IgD-negative memory B cell (primary cell): ENCODE results near the gene CDC6. TPM values are rescaled to one million over a fixed set of nuclear protein-coding genes. Genes with fewer than 3 reads are reported as not detected.

Experiments used
- H3K27ac Mint-ChIP-seq, 3 donors: one replicate each; pipeline ENCODE4 v1.8.0; 2020 to 2022; ENCODE audit warnings: mild to moderate bottlenecking in 3 of 3, mixed read lengths in 3 of 3, moderate library complexity in 1 of 3
- H3K27me3 Mint-ChIP-seq: one replicate; pipeline ENCODE4 v1.8.0; 2021; ENCODE audit warnings: mixed read lengths
- H3K36me3 Mint-ChIP-seq: one replicate; pipeline ENCODE4 v1.8.0; 2020; ENCODE audit warnings: mild to moderate bottlenecking, mixed read lengths
- H3K4me1 Mint-ChIP-seq, 3 donors: one replicate each; pipeline ENCODE4 v1.8.0; 2020 to 2022; ENCODE audit warnings: mixed read lengths in 3 of 3, mild to moderate bottlenecking in 1 of 3
- H3K4me3 Mint-ChIP-seq, 4 donors: one replicate each; pipeline ENCODE4 v1.8.0; 2020 to 2022; ENCODE audit warnings: mild to moderate bottlenecking in 4 of 4, mixed read lengths in 4 of 4, moderate library complexity in 3 of 4
- H3K9me3 Mint-ChIP-seq, 3 donors: one replicate each; pipeline ENCODE4 v1.8.0; 2020 to 2021; ENCODE audit warnings: mixed read lengths in 3 of 3, mild to moderate bottlenecking in 1 of 3
- polyA plus RNA-seq: library from polyadenylated mRNA; unstranded; fragments of 300-500 nt; fragmentation: Illumina TruSeq; gene quantifications from one replicate; pipeline ENCODE4 v1.2.3, GENCODE V29; 2021

The CDC6 gene
- polyA plus RNA-seq, 1 donor from 2014 or later: 0.93 TPM

GRCh38 chr17:40320756-40321523, 33.3 kb downstream of the CDC6 start:
- peak overlapping the region; percentile 99 to 100 (median 100) for H3K27ac Mint-ChIP-seq
- peaks cover 52 to 55% (median 53%) of the 10 kb centered on the region in 3 donors for H3K4me1 Mint-ChIP-seq
- H3K9me3 Mint-ChIP-seq: peaks cover 0 to 2% (median 0%) of the 10 kb centered on the region in 3 donors
- peaks cover 1% of the 10 kb centered on the region for H3K36me3 Mint-ChIP-seq
- H3K4me3 Mint-ChIP-seq: peak overlapping the region; percentile 95 to 97 (median 95)
- peaks cover 6% of the 10 kb centered on the region for H3K27me3 Mint-ChIP-seq

DNA sequence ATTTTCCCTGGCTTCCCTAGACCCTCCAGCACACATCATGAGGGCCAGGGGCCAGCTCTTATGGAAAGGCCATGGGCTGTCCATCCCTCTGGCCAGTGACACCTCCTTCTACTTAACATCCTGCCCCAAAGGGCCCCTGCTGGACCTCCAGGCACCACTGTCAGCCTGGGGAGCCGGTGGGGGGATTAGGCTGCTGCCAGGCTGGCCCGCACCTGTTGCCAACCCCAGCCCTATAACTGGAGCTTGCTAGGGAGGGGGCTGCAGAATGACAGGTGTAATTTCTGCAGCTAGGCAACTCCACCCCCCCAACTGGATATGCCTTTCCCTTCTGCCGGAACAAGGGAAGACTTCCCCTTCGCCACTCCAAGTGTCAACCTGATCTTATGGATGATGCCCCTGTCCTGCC, 33.8 kb downstream of the CDC6 start:
- peaks cover 4% of the 10 kb centered on the region for H3K27me3 Mint-ChIP-seq
- peaks cover 55 to 61% (median 58%) of the 10 kb centered on the region in 3 donors for H3K4me1 Mint-ChIP-seq
- peaks cover 0 to 2% (median 0%) of the 10 kb centered on the region in 3 donors for H3K9me3 Mint-ChIP-seq
- peak overlapping the region; percentile 95 to 97 (median 95) for H3K4me3 Mint-ChIP-seq
- peaks cover 1% of the 10 kb centered on the region for H3K36me3 Mint-ChIP-seq
- peak overlapping the region; percentile 99 to 100 (median 100) for H3K27ac Mint-ChIP-seq

DNA sequence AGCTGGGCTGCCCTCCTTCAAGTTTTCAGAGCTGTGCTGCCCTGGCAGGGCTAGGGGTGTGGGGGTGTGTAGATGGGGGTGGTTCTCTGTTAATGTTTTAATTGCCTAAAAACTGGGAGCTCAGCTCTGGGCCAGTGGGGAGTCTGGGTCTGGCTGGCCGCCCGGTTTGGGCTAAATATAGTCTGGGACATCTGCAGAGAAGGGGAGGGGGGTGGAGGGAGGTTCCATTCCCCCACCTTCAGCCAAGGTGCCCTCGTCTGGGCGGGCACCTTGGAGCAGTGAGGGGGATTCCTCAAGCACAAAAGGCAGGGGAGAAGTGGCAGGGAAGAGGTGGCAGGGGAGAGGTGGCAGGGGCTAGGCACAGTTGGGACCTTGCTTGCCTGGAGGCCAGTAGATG, 34.3 kb downstream of the CDC6 start:
- Mint-ChIP-seq H3K9me3 (peaks cover 0 to 2% (median 0%) of the 10 kb centered on the region in 3 donors), H3K4me1 (peaks cover 57 to 64% (median 59%) of the 10 kb centered on the region in 3 donors), H3K4me3 (peak overlapping the region; percentile 95 to 97 (median 95)), H3K36me3 (peaks cover 1% of the 10 kb centered on the region), H3K27ac (peak overlapping the region; percentile 99 to 100 (median 100)), H3K27me3 (peaks cover 4% of the 10 kb centered on the region)

DNA sequence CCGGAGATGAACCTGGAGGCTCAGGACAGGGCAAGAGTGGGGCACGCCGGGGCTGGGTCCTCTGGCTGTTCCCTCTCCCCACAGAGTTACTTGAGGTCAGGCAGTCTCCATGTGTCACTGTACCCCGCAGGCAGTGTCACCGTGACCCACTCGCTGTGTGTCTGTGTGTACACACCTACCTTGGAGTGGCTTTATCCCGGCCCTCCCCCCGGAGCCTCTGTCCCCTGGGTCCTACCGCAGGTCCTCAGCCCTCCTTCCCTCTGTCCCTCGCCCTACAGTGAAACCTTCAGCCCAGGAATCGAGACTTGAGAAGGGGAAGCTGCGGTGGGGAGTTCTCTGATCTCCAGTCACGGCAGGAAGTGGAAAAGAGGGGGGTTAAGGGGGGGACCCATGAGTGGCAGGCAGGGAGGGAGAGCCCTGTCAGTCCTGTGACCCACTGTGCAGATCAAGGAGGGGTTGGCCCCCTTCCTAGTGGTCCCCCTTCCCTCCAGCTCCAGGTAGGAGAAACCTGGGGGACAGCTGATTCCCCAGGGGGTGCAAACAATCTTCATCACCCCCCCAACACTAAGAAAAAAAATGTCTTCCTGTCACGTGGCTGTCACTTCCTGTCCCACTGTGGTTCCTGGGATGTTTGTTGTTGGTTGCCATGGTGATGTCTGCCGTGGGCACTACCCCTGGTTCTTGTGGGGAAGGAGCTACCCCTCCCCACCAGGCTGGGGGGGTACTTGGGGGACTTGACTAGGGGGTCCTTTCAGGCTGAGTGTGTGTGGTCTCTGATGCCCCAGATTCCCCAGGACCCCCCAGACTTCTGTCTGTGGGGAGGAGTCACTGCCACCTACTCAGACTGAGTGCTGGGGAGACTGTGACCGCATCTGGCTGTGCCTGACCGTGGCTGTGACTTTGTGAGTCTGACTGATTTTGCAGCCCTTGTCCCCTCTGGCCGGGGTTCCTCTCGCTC, 35.0 kb downstream of the CDC6 start:
- Mint-ChIP-seq H3K4me3 (peak overlapping the region; percentile 95 to 97 (median 95)), H3K36me3 (peaks cover 1% of the 10 kb centered on the region), H3K27ac (peak overlapping the region; percentile 99 to 100 (median 100))

GRCh38 chr17:40323391-40324381, 36.0 kb downstream of the CDC6 start:
- peaks cover 0 to 2% (median 0%) of the 10 kb centered on the region in 3 donors for H3K9me3 Mint-ChIP-seq
- peak overlapping the region; percentile 99 to 100 (median 100) for H3K27ac Mint-ChIP-seq
- peaks cover 55 to 63% (median 61%) of the 10 kb centered on the region in 3 donors for H3K4me1 Mint-ChIP-seq
- peaks cover 4% of the 10 kb centered on the region for H3K27me3 Mint-ChIP-seq
- peaks cover 1% of the 10 kb centered on the region for H3K36me3 Mint-ChIP-seq
- H3K4me3 Mint-ChIP-seq: peak overlapping the region; percentile 95 to 97 (median 95)

More for the DNA sequence above, 35.0 kb downstream of the CDC6 start:
- Mint-ChIP-seq H3K9me3 (peaks cover 0 to 2% (median 0%) of the 10 kb centered on the region in 3 donors), H3K27me3 (peaks cover 4% of the 10 kb centered on the region), H3K4me1 (peaks cover 57 to 58% (median 57%) of the 10 kb centered on the region in 3 donors)

- Mint-ChIP-seq H3K27ac (peak overlapping the region; percentile 99 to 100 (median 100)), H3K4me3 (peak overlapping the region; percentile 78 to 97 (median 94)), H3K36me3 (no peaks in the 10 kb centered on the region), H3K4me1 (peaks cover 55 to 65% (median 61%) of the 10 kb centered on the region in 3 donors), H3K27me3 (peaks cover 1% of the 10 kb centered on the region), H3K9me3 (peaks cover 0 to 2% (median 0%) of the 10 kb centered on the region in 3 donors)
Observed at GRCh38 chr17:40325156-40326013, 37.7 kb downstream of the CDC6 start.

GRCh38 chr17:40326014-40326831, 38.5 kb downstream of the CDC6 start:
- peaks cover 53 to 67% (median 59%) of the 10 kb centered on the region in 3 donors for H3K4me1 Mint-ChIP-seq
- peak overlapping the region; percentile 78 to 95 (median 91) for H3K4me3 Mint-ChIP-seq
- H3K36me3 Mint-ChIP-seq: no peaks in the 10 kb centered on the region
- H3K27me3 Mint-ChIP-seq: peaks cover 1% of the 10 kb centered on the region
- H3K9me3 Mint-ChIP-seq: peaks cover 0 to 2% (median 0%) of the 10 kb centered on the region in 3 donors
- peak overlapping the region; percentile 99 to 100 (median 100) for H3K27ac Mint-ChIP-seq

DNA sequence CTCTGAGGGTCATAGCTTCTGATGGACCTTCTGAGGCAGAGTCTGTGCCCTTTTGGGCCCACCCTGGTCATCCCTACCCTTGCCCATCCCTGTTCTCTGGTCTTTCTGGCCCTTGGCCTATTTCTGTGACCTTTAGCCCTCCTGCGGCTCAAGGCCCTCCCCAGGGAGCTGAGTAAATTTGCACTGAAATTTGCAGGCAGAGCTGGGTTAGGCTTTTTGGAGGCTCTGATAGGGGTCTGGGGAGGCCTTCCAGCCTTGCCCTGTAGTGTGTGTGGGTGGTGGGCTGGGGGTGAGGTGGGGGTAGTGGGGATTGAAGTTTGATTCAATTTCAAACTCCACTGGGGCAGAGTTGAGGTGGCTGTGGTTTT, 39.1 kb downstream of the CDC6 start:
- Mint-ChIP-seq H3K4me3 (peak overlapping the region; percentile 78 to 95 (median 91)), H3K27me3 (peaks cover 1% of the 10 kb centered on the region), H3K36me3 (no peaks in the 10 kb centered on the region), H3K27ac (peak overlapping the region; percentile 99 to 100 (median 100)), H3K9me3 (peaks cover 0 to 2% (median 0%) of the 10 kb centered on the region in 3 donors), H3K4me1 (peaks cover 53 to 65% (median 59%) of the 10 kb centered on the region in 3 donors)

GRCh38 chr17:40327244-40327729, 39.6 kb downstream of the CDC6 start:
- Mint-ChIP-seq H3K4me1 (peaks cover 48 to 64% (median 58%) of the 10 kb centered on the region in 3 donors), H3K4me3 (peak overlapping the region in 3 of 4 donors; percentile 82 to 95 (median 89)), H3K9me3 (peaks cover 0 to 2% (median 0%) of the 10 kb centered on the region in 3 donors), H3K36me3 (no peaks in the 10 kb centered on the region), H3K27ac (peak overlapping the region; percentile 99 to 100 (median 100)), H3K27me3 (peaks cover 1% of the 10 kb centered on the region)

DNA sequence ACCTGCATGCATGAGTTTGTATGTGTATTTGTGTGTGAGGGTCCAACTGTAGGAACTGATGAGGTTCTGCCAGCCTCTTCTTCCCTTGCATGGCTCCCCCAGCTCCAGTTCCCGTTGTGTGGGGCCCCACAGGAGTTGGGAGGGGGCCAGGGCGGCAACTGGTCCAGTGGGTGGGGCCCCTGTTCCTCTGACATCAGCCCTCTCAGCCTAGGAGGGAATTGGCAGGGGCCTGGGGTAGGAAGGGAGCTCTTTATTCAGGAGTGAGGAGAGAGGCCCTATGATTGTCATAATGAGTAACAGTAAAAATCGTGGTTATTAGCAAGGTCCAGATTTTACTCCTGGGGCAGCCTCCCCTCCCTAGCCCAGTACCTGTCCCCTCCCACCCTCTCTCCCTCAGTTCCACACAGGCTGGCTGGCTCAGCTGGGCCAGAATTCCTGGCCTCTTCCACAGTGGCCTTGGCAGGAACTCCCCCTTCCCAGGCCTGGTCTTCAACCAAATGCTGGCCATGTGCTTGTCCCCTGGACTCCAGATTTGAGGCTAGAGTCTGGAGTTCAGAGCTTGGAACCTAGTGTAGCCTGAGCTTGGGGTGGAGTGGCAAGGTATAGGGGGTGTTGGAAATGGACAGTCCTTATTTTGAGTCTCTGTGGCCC, 40.2 kb downstream of the CDC6 start:
- peak overlapping the region in 3 of 4 donors; percentile 82 to 95 (median 89) for H3K4me3 Mint-ChIP-seq
- H3K9me3 Mint-ChIP-seq: no peaks in the 10 kb centered on the region
- peaks cover 46 to 67% (median 60%) of the 10 kb centered on the region in 3 donors for H3K4me1 Mint-ChIP-seq
- peaks cover 3% of the 10 kb centered on the region for H3K36me3 Mint-ChIP-seq
- H3K27ac Mint-ChIP-seq: peak overlapping the region; percentile 99 to 100 (median 100)
- peaks cover under 1% of the 10 kb centered on the region for H3K27me3 Mint-ChIP-seq

DNA sequence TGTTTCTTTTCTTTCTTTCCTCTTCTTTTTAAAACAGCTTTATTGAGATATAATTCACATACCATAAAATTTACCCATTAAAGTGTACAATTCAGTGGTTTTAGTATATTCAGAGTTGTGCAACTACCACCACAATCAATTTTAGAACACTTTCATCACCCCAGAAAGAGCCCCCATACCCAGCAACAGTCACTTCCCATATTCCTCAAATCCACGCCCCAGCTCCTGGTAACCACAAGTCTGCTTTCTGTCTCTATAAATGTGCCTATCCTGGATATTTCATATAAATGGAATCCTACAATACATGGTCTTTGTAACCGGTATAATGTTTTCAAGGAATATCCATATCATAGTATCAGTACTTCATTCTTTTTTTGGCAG, 40.7 kb downstream of the CDC6 start:
- peak overlapping the region in 3 of 4 donors; percentile 11 to 79 (median 66) for H3K4me3 Mint-ChIP-seq
- H3K27ac Mint-ChIP-seq: peak overlapping the region; percentile 87 to 100 (median 99)
- H3K4me1 Mint-ChIP-seq: peaks cover 42 to 63% (median 59%) of the 10 kb centered on the region in 3 donors
- H3K9me3 Mint-ChIP-seq: no peaks in the 10 kb centered on the region
- H3K36me3 Mint-ChIP-seq: peaks cover 3% of the 10 kb centered on the region
- no peaks in the 10 kb centered on the region for H3K27me3 Mint-ChIP-seq
